ENCODE data around the gene TEKT4.

DNA sequence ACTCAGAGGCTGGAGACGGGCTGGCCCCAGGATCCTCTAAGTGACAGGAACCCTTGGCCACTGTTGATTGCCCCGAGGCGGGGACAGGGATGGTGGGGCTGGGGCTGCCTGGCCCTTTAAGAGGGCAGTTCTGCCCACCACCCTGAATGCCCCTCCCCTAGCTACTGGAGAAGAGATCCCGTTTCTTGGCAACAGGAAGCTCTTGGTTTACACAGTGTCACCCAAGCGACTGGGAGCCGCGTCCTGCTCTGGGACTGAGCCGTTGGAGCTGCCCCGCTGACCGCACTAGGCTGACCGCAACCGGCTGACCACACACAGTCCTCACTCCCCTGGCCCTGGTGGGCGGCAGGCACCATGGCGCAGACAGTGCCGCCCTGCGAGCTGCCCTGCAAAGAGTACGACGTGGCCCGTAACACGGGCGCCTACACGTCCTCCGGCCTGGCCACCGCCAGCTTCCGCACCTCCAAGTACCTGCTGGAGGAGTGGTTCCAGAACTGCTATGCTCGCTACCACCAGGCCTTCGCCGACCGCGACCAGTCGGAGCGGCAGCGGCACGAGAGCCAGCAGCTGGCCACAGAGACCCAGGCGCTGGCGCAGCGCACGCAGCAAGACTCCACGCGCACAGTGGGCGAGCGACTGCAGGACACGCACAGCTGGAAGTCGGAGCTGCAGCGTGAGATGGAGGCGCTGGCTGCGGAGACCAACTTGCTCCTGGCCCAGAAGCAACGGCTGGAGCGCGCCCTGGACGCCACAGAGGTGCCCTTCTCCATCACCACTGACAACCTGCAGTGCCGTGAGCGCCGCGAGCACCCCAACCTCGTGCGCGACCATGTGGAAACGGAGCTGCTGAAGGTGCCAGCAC is at the start of gene TEKT4:
- TF ChIP-seq POLR2AphosphoS5 (IDR thresholded peaks at IDR 0.05): no peak
- TF ChIP-seq, protein P1, sequence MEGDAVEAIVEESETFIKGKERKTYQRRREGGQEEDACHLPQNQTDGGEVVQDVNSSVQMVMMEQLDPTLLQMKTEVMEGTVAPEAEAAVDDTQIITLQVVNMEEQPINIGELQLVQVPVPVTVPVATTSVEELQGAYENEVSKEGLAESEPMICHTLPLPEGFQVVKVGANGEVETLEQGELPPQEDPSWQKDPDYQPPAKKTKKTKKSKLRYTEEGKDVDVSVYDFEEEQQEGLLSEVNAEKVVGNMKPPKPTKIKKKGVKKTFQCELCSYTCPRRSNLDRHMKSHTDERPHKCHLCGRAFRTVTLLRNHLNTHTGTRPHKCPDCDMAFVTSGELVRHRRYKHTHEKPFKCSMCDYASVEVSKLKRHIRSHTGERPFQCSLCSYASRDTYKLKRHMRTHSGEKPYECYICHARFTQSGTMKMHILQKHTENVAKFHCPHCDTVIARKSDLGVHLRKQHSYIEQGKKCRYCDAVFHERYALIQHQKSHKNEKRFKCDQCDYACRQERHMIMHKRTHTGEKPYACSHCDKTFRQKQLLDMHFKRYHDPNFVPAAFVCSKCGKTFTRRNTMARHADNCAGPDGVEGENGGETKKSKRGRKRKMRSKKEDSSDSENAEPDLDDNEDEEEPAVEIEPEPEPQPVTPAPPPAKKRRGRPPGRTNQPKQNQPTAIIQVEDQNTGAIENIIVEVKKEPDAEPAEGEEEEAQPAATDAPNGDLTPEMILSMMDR (IDR thresholded peaks at IDR 0.05): no peak

All from stomach (tissue), 4 donors.